HG02938 (cell line): ENCODE measurements around the gene ZMYM2.
A peak's percentile ranks its signal among the peaks of the same experiment; 100 is the strongest.

Experiments used
- ATAC-seq: cut with Tn5 transposase; IDR thresholded peaks from one replicate; pipeline ENCODE4 v1.9.1; 2021; ENCODE audit warnings: mild to moderate bottlenecking, moderate library complexity; ENCODE audit not compliant: unreplicated experiment

Gene ZMYM2

GRCh38 chr13:20101467-20102316, 143.2 kb downstream of the ZMYM2 start:
- no peak for ATAC-seq

DNA sequence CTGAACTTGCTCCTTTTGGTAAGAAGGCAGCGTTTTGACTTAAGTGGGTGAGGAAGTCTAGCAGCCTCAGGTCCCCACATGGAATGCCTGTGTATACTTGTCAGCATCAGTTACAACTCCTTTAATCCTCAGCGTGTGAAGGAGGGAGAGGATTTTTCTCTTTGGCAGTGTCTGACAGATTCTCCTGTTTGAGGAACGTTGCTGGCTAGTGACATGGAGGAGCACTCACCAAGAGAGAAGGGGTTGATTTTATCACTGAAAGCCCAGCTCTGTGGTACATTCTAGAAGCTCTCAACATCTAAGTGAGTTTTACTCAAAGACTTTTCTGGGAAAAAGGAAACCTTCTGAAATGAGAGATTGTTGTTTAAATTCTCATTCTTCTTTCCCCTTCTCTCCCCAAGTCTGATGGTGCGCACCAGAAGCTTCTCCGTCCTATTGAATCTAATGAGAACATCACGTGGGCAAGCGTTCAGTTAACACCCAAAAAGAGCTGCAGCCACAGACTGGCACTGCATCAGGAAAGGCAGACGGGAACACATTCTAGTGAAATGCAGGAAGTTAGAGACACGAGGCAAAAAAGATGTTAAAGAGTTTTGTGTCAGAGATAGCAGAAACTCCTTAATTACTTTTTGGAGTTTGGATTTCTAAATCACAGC, 144.1 kb downstream of the ZMYM2 start:
- ATAC-seq = no peak

DNA sequence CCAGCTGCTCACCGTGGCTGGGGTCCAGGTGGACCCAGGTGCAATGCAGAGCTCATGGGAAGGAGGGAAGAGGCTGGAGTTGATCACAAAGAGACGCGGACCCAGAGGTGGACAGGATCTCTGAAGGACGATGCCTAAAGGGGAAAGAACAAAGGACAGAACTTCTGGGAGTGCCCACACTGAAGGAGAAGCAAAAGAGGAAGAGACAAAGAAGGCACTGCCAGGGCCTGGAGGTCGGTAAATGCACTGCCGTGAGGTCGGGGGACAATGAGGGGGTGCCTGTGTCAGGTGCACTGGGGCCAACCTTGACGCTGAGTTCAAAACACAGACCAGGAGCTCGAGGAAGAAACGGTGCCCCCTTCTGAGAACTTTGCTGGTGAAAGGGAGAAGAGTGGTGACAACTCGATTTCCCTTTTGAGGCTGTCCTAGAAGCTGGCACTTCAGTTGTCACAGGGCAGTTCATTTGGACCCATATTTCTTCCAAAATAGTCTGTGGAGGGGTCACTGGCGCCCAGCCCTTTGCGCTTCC, 146.7 kb downstream of the ZMYM2 start:
- no peak for ATAC-seq

- ATAC-seq = no peak
Measured at GRCh38 chr13:20106742-20107141, 148.2 kb downstream of the ZMYM2 start.

DNA sequence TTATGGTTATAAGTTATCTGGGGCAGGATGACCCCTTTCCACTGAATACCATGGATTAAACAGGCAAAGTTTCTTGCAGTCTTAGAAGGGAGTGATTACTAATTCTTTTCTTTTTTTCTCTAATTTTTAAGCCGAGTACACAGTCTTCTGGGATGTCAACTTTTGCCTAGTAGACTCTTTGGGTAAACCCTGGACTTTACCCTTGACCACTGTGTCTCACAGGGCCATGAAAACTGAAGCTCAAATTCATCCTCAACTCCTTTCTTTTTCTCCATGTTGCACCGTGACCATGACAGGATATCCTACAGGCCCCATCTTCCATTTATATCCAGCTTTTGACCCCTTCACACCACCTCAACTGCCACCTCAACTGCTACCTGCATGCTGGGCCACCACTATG, 150.5 kb downstream of the ZMYM2 start:
- ATAC-seq = no peak

GRCh38 chr13:20114066-20114610, 155.6 kb downstream of the ZMYM2 start:
- no peak for ATAC-seq

DNA sequence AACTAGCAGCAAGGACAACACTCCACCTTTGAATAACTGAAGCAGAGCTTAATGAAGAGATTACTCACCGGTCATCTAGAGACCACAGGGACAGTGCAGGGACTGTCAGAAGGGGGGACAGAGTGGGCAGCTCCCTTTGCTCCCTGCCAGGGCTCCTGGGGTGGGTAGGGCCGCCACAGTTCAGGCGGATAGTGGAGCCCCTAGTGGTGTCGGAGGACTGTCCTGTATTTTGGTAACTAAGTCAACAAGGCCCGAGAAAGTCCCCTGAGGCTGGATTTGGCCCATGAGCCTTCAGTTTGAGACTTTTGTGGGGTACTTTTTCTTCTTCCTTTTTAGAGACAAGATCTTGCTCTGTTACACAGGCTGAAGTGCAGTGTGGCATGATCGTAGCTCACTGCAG, 157.7 kb downstream of the ZMYM2 start:
- ATAC-seq = no peak

GRCh38 chr13:20118268-20119140, 160.0 kb downstream of the ZMYM2 start:
- ATAC-seq = no peak

DNA sequence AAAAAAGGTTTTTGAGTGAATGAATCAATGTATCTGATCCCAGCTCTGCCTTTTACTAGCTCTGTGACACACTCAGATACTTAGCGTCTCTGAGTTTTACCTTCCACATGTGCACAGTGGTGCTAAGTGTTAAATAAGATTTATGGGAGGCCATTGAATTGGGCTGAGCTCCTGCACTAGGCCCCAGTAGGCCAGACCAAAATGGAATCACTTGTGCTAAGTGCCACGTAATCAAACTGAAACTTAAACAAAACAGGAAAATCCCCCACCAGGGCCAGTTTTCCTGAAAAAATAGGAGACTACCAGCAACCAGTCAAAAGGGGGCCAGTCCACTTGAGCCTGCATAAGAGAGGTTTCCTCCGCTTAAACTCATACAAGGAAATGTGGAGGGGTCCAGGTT, 161.4 kb downstream of the ZMYM2 start:
- ATAC-seq = no peak

DNA sequence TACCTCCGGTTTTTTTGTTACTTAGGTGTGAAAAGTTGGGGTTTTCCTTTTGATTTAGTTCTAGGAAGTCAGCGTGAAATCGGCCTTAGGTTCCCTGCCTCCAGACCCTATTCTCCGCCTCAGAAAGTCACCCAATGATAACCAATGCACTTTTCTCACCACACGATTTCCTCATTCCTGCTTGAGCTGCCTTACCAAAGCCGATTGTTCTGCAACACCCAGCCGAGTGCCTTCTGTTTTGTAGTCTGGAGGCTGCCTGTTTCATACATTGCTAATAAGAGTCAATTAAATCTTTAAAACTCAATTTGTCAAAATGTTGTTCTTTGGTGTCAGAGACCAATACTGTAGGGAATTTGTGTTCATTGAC, 162.6 kb downstream of the ZMYM2 start:
- ATAC-seq = no peak

DNA sequence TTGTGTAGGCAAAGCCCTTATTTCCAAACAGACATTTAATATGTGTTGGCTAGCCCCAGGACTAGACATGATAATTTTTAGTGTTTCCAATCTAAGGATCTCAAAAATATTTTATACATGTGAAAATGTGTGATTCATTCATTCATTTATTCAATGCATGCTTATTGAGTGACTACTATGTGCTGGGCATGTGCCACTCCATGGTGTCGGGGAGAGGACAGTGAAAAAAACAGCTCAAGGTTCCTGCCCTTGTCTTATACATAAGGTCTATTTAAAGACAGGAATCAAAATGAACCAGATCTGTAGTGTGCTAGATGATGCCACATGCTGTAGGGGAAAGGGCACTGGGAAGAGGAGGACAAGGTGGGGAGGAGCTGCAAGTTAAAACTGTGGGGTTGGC, 165.8 kb downstream of the ZMYM2 start:
- ATAC-seq = no peak

DNA sequence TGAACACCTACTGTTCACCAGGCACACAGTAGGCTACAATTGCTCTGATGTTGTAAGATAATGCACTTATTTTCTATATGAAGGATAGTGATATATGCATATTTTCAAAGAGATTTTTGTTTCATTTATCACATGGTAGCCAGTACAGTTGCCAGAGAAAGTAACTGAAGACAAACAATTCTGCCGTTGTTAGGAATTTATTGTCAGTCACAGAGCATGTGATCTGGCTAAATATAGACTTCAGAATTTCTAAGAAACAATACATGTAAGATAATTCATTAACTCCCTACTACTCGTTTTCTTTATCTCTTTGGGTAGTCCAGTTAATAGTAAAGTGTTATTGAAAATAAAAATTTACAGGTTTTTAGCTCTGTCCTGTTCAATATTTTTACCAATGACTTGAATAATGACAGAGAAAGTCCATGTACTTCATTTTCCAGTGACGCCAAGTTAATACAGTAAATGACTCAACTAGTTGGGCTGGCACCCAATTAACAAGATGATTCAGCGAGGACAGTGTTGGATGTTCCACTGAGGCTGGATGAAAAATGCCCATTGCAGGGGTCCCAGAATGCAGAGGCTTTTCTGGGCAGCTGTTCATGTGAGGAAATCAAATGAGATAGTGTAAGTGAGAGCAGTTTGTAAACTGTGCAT, 166.7 kb downstream of the ZMYM2 start:
- no peak for ATAC-seq

DNA sequence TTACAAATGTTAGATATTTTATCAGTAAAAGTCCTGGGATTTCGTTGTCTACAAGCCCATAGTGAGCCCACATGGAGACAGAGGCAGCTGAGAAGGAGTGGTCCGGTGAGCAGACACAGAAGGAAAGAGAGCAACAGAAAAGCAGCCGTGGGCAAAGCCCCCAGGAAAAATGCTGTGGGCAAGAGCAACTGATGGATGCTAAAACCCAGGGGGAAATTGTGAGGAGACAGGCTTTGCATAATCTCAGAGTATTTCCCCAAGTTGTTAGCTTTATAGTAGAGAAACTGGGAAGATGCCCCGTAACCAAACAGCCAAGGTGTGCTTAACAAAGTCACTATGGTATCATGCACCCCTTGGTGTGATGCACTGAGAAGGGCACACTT, 167.2 kb downstream of the ZMYM2 start:
- ATAC-seq = no peak

DNA sequence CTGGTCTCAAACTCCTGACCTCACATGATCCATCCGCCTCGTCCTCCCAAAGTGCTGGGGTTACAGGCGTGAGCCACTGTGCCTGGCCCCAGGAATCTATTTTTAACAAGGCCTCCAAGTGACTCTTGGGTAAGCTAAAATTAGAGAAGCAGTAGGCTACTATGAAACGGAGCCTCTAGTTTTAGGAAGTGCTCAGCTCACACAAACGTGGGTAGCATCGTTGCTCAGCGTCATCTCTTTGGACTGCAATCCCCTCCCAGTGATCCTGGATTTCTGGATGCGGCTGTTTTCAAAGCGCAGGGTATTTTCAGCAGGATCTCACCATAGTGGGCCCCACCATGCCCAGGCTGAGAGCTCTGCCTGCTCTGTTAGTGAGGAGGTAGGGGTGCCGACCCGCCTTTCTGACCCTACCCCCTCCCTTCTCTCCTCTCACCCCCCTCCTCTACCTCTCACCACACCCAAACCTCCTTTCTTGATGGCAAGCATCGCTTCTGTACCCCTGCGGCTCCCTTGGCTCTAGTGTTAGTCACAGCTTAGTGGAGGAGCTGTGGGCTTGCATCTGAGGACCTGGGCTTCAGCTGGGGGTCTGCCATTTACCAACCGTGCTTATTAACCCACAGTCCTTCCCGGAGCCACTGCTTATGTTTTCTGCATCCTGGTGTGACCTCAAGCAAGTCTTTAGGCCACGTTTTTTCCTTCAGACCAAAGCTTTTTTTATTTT, 168.2 kb downstream of the ZMYM2 start:
- ATAC-seq = no peak

DNA sequence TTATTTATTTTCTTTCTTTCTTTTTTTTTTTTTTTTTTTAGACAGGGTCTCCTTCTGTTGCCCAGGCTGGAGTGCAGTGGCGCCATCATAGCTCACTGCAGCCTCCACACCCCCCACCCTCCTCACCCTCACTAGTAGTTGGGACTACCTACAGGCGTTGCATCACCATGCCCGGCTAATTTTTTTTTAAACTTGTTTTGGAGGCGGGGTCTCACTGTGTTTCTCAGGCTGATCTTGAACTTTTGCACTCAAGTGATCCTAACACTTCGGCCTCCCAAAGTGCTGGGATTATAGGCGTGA, 168.7 kb downstream of the ZMYM2 start:
- peak; percentile 21 for ATAC-seq

DNA sequence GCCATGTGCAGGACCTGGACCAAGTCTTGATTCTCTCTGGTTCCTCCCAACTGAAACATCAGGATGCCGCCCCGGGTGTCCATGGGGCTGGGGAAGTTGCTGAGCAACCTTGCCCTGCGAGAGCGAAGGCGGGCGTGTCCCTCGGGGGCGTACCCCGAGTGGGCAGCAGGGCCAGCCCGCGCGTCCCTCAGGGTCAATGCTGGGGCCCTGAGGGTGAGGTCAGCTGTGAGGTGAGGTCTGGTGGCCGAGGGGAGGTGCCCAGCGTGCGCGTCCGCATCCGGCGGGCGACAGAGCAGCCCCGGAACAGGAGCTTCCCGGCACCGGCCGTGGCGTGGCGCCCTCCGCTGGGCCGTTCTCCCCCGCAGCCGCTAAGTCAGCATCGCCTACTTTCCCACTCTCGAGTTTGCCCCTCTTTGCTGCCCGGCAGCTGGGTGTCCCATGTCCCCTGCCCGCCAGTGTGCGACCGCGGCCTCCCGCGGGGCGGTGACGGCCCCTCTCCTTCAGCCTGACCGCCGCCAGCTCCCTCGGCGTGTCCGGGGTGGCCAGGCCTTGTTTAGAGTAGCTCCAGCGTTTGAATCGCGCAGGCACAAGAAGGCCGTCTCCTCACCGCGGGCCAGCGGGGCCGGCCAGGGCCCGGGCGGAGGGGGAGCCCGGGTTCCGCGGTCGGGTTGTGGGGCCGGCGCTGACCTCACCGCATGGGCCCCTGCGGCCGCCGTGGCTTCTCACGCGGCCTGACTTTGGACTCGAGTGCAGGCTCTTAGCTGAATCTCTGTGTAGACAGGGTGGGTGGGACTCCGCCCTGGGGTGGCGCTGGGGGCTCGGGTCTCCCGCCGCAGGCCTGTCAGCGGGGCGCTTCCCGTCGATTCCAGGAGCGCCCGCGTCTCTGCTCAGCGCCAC, 169.3 kb downstream of the ZMYM2 start:
- peak; percentile 46 for ATAC-seq

GRCh38 chr13:20128459-20128931, 170.0 kb downstream of the ZMYM2 start:
- peak; percentile 15 for ATAC-seq

DNA sequence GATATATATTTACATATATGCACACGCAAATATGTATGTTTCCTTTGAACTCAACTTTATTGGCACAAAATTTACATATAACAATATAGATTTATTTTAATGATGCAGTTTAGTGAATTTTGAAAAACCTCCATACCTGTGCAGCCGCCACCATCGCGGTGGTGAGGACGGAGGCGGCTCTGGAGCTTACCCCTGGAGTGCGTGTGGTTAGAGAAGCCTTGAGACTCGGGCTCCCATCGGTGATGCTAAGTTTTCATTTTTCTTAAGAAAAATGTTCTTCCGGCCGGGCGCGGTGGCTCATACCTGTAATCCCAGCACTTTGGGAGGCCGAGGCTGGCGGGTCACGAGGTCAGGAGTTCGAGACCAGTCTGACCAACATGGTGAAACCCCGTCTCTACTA, 170.5 kb downstream of the ZMYM2 start:
- no peak for ATAC-seq

- no peak for ATAC-seq
Measured at GRCh38 chr13:20130012-20130411, 171.5 kb downstream of the ZMYM2 start.
